ENCODE measurements around the gene UPK2.

UPK2 gene

GRCh38 chr11:118923721-118924587, 32.1 kb upstream of the UPK2 start:
- peaks cover 8 to 9% of the 10 kb centered on the region in 2 donors for H3K36me3 Mint-ChIP-seq
- no peaks in the 10 kb centered on the region for H3K9me3 Mint-ChIP-seq
- peaks cover 60 to 90% of the 10 kb centered on the region in 2 donors for H3K4me1 Mint-ChIP-seq
- DNase-seq, result no peak
- no peaks in the 10 kb centered on the region for H3K27me3 Mint-ChIP-seq
- peak overlapping the region; percentile 86 to 91 for H3K4me3 Mint-ChIP-seq
- H3K27ac Mint-ChIP-seq, result peak overlapping the region; percentile 93
- no peak for ATAC-seq (replicated peaks)

GRCh38 chr11:118924591-118925585, 31.2 kb upstream of the UPK2 start:
- no peak for DNase-seq
- Mint-ChIP-seq H3K27me3 (no peaks in the 10 kb centered on the region), H3K27ac (peak overlapping the region; percentile 93), H3K4me1 (peaks cover 53 to 86% of the 10 kb centered on the region in 2 donors), H3K9me3 (no peaks in the 10 kb centered on the region), H3K4me3 (peak overlapping the region; percentile 86 to 91), H3K36me3 (peaks cover 8 to 9% of the 10 kb centered on the region in 2 donors)
- ATAC-seq (replicated peaks), result no peak

- Mint-ChIP-seq H3K4me3 (peak overlapping the region; percentile 96 to 97), H3K27ac (peak overlapping the region; percentile 98), H3K9me3 (no peaks in the 10 kb centered on the region), H3K36me3 (peaks cover 3% of the 10 kb centered on the region in 2 donors), H3K4me1 (peaks cover 50 to 72% of the 10 kb centered on the region in 2 donors), H3K27me3 (no peaks in the 10 kb centered on the region)
- ATAC-seq (replicated peaks) (no peak), DNase-seq (no peak)
Measured at GRCh38 chr11:118927554-118928100, 28.5 kb upstream of the UPK2 start.

DNA sequence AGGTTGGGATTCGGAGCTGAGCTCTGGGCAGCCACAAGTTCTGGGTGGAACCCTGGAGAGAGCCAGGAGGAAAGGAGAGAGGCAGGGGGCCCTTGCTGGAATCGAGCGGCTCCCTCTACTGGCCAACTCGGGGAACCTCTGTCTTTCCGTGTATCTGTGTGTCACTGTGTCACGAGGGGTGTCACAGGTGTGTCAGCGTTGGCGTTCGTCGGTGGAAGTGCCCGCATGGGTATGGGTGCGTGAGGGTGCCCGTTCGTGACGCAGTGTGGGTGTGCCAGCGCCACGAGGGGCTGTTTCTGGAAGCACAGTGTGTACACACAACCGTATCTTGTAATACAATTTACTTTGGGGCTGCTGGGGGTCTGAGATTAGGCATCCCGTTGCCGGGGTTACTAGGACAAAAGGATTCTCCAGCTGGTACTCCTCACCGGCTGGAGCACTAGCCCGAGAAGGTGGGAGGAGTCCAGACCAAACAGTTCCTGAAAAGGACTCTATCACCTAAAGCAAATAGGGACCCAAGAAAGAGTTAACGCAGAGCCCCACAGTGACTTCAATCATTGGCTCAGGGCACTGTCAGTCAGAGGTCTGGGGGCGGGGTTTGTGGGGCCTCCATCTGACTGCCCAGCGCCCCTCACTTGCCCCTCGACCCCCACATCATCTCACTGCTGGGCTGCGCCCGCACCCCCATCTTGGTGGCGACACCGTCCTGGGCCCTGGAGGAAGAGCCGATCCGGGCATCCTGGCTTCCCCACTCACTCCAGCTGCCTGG, 27.8 kb upstream of the UPK2 start:
- Mint-ChIP-seq H3K27me3 (no peaks in the 10 kb centered on the region), H3K4me3 (peak overlapping the region; percentile 96 to 97), H3K27ac (peak overlapping the region; percentile 98), H3K4me1 (peaks cover 46 to 66% of the 10 kb centered on the region in 2 donors), H3K36me3 (no peaks in the 10 kb centered on the region), H3K9me3 (no peaks in the 10 kb centered on the region)
- DNase-seq (peak; percentile 88), ATAC-seq (replicated peaks) (peak; percentile 62 to 69)

DNA sequence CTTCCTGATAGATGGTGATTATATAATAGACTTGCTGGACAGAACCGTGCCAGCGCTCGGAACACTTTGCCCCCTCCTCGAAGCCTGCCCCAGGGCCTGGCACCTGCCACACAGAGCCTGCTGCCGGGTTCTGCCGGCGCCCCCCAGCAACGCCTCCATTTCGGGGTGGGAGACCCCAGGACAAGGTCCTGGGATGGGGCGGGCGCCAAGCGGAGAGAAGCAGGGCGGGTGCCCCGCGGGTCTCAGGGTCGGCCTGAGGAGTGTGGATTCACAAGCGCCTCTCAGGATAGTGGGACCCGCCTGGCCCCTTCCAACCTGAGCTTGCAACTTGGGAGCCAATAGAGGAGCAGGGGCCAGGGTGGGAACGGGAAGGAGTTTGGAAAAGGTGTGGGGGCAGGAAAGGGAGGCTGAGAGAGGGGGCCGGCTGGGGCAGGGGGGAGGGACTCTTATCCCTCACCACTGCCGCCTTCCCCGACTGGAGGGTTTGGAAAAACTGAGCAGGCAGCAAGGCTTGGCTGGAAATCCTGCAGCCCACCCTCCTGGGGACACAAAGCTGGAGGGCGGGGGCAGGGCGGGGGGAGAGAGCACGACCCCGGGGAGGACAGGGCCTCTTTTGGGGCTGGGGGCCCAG, 27.1 kb upstream of the UPK2 start:
- H3K27me3 Mint-ChIP-seq, result no peaks in the 10 kb centered on the region
- H3K27ac Mint-ChIP-seq, result peak overlapping the region; percentile 98
- peaks cover 39 to 65% of the 10 kb centered on the region in 2 donors for H3K4me1 Mint-ChIP-seq
- DNase-seq (no peak), ATAC-seq (replicated peaks) (peak; percentile 3 to 11)
- H3K4me3 Mint-ChIP-seq, result peak overlapping the region; percentile 96 to 97
- no peaks in the 10 kb centered on the region for H3K36me3 Mint-ChIP-seq
- no peaks in the 10 kb centered on the region for H3K9me3 Mint-ChIP-seq

DNA sequence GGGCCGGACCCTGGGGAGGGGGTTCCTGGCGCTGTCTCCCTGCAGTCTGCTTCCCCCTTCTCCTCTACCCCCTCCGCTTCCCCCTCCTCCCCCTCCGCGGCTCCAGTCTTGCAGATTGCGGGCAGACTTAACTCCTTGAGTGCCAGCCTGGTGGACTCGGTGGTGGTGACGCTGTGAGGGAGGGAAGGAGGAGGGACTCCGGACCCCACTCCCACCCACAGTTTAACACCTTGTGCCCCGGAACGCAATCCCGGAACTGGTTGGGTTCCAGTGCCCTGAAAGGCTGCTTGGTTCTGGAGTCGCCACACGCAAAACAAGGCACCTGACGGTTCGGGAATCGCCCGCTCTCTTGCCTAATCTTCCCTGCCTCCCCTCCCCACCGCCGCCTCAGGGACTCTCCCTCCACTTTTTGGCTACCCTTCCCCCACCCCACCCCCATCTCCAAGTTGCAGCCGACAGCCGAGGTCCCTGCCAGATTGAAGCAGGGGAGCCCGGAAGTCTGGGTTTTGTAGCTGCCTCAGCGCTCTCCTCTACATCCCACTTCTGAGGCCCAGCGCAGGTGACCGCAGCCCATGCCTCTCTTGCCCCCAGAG, 26.5 kb upstream of the UPK2 start:
- DNase-seq (peak; percentile 72), ATAC-seq (replicated peaks) (peak; percentile 10)
- Mint-ChIP-seq H3K4me1 (peaks cover 33 to 63% of the 10 kb centered on the region in 2 donors), H3K4me3 (peak overlapping the region; percentile 96 to 97), H3K27me3 (no peaks in the 10 kb centered on the region), H3K36me3 (no peaks in the 10 kb centered on the region), H3K9me3 (no peaks in the 10 kb centered on the region), H3K27ac (peak overlapping the region; percentile 98)

- H3K27me3 Mint-ChIP-seq, result no peaks in the 10 kb centered on the region
- DNase-seq (peak; percentile 82), ATAC-seq (replicated peaks) (peak; percentile 9 to 15)
- H3K27ac Mint-ChIP-seq, result peak overlapping the region; percentile 98
- no peaks in the 10 kb centered on the region for H3K36me3 Mint-ChIP-seq
- H3K4me3 Mint-ChIP-seq, result peak overlapping the region; percentile 96 to 97
- H3K9me3 Mint-ChIP-seq, result no peaks in the 10 kb centered on the region
- peaks cover 31 to 65% of the 10 kb centered on the region in 2 donors for H3K4me1 Mint-ChIP-seq
Measured at GRCh38 chr11:118930094-118930712, 25.9 kb upstream of the UPK2 start.

DNA sequence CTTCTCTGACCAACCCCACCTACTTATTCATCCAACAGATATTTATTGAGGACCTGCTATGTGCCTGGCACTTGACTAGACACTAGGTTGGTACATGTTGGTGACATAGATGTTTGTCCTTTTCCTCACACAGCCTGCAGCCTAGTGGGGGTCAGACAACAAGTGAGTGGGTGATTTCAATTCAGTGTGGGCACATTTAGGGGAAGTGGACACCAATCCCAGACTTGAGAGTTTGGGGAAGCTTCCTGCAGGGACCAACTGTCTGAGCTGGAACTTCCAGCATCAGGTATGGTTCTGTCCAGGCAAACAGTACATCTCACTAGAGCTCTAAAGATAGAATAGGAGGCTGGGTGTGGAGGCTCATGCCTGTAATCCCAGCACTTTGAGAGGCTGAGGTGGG, 24.5 kb upstream of the UPK2 start:
- H3K36me3 Mint-ChIP-seq, result no peaks in the 10 kb centered on the region
- peaks cover 37 to 68% of the 10 kb centered on the region in 2 donors for H3K4me1 Mint-ChIP-seq
- no peak overlapping the region for H3K27ac Mint-ChIP-seq
- no peaks in the 10 kb centered on the region for H3K27me3 Mint-ChIP-seq
- no peak for ATAC-seq (replicated peaks)
- H3K4me3 Mint-ChIP-seq, result no peak overlapping the region
- DNase-seq, result no peak
- no peaks in the 10 kb centered on the region for H3K9me3 Mint-ChIP-seq

DNA sequence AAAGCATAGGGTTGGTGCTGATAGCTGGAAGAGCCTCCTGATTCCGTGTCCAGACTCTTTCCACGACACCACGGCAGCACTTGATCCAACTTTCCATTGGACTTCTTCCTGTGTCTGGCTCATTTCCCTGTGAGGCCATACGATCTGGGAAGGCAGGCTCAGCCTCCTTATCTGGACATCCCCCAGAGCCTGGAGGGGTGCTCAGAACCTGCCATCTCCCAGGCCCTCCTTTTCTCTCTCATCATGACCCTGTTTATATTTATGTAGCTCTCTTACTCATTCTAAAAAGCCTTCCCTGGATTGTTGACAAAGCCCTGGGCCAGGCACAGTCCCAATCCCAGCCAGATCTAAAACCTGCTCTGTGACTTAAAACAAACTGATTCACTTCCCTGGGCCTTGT, 22.6 kb upstream of the UPK2 start:
- DNase-seq, result no peak
- no peaks in the 10 kb centered on the region for H3K9me3 Mint-ChIP-seq
- ATAC-seq (replicated peaks), result no peak
- no peak overlapping the region for H3K4me3 Mint-ChIP-seq
- peak overlapping the region; percentile 56 for H3K27ac Mint-ChIP-seq
- peaks cover 26 to 49% of the 10 kb centered on the region in 2 donors for H3K4me1 Mint-ChIP-seq
- no peaks in the 10 kb centered on the region for H3K27me3 Mint-ChIP-seq
- H3K36me3 Mint-ChIP-seq, result no peaks in the 10 kb centered on the region

- no peaks in the 10 kb centered on the region for H3K36me3 Mint-ChIP-seq
- no peak for DNase-seq
- H3K9me3 Mint-ChIP-seq, result no peaks in the 10 kb centered on the region
- H3K4me3 Mint-ChIP-seq, result no peak overlapping the region
- peaks cover 29 to 48% of the 10 kb centered on the region in 2 donors for H3K4me1 Mint-ChIP-seq
- peak overlapping the region; percentile 5 for H3K27ac Mint-ChIP-seq
- no peaks in the 10 kb centered on the region for H3K27me3 Mint-ChIP-seq
- ATAC-seq (replicated peaks), result peak; percentile 58 to 75
Measured at GRCh38 chr11:118935376-118935775, 20.7 kb upstream of the UPK2 start.

DNA sequence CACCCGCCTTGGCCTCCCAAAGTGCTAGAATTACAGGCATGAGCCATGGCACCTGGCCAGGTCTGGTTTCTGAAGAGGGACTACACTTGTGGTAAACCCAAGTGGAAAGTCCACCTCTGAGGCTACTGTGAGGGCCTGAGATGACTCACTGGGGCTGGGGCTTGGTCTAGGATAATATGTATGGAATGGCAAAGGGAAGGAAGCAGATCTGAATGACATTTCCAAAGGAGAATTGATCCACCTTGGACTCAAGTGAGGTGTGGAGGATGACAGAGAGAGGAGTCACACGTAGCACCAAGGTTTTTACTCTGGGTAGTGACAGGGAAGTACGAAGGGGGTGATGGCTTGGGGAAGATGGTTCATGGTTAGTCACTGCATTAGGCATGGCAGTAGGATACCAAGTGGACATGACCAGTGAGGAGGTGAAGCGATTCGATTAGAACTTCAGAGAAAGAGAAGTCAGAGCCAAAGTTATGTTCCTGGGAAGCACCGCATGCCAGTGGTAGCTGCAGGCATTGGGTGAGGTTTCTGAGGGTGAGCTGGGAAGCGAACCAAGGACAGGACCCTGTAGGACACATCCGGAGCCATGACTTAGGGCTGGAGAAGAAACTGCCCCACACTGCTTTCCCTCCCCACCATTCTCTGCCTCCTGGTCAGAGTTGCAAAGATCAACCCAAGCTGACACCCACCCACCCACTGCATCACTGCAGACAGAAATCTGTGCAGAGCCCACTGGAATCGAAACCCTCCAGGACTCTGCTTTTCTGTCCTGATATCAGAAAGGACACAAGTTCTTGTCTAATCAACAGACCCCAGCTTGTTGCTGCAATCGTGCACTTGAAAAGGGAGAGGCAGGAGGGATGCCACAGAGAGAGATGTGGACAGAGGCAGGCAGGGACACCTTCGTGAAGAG, 17.4 kb upstream of the UPK2 start:
- no peaks in the 10 kb centered on the region for H3K36me3 Mint-ChIP-seq
- H3K9me3 Mint-ChIP-seq, result no peaks in the 10 kb centered on the region
- peaks cover 24 to 42% of the 10 kb centered on the region in 2 donors for H3K4me1 Mint-ChIP-seq
- peak overlapping the region in 1 of 2 donors; percentile 42 for H3K4me3 Mint-ChIP-seq
- peaks cover 0 to 6% of the 10 kb centered on the region in 2 donors for H3K27me3 Mint-ChIP-seq
- H3K27ac Mint-ChIP-seq, result peak overlapping the region; percentile 3
- DNase-seq (no peak), ATAC-seq (replicated peaks) (peak; percentile 32 to 38)
